Smooth muscle cell (in vitro differentiated cells): ENCODE measurements around the gene XKR8. TPM values are rescaled to one million over a fixed set of nuclear protein-coding genes. Genes with fewer than 3 reads are reported as not detected.
A peak's percentile ranks its signal among the peaks of the same experiment; 100 is the strongest.

Experiments
- DNase-seq: peaks from one replicate; lab custom pipeline; 2025; ENCODE audit not compliant: unreplicated experiment; lab: John Stamatoyannopoulos, UW
- H2AFZ ChIP-seq: fragments of 200-600 bp; sonication (generic); 2 replicates; pipeline ENCODE4 v1.6.0; 2016; ENCODE audit warnings: antibody characterized with exemption, low read depth, mild to moderate bottlenecking
- H3F3A ChIP-seq: fragments of 200-600 bp; sonication (generic); 2 replicates; pipeline ENCODE4 v1.6.0; 2017; ENCODE audit warnings: antibody characterized with exemption, low read depth
- H3K27ac ChIP-seq: fragments of 200-600 bp; sonication (generic); 2 replicates; pipeline ENCODE4 v1.5.1; 2016; ENCODE audit warnings: low read depth, mild to moderate bottlenecking
- H3K27me3 ChIP-seq: fragments of 200-600 bp; sonication (generic); 2 replicates; pipeline ENCODE4 v1.6.1; 2016; ENCODE audit warnings: low read depth, mild to moderate bottlenecking
- H3K36me3 ChIP-seq: fragments of 200-600 bp; sonication (generic); 2 replicates; pipeline ENCODE4 v1.5.1; 2016; ENCODE audit warnings: low read depth
- H3K4me1 ChIP-seq: fragments of 200-600 bp; sonication (generic); 2 replicates; pipeline ENCODE4 v1.5.1; 2016; ENCODE audit warnings: low read depth
- H3K4me2 ChIP-seq: fragments of 200-600 bp; sonication (generic); 2 replicates; pipeline ENCODE4 v1.6.0; 2016; ENCODE audit warnings: mild to moderate bottlenecking
- H3K4me3 ChIP-seq: fragments of 200-600 bp; sonication (generic); 2 replicates; pipeline ENCODE4 v1.5.1; 2016; ENCODE audit warnings: mild to moderate bottlenecking
- H3K79me2 ChIP-seq: fragments of 200-600 bp; sonication (generic); 2 replicates; pipeline ENCODE4 v1.6.0; 2016; ENCODE audit warnings: low read depth, mild to moderate bottlenecking
- H3K9ac ChIP-seq: fragments of 200-600 bp; sonication (generic); 2 replicates; pipeline ENCODE4 v1.6.0; 2016; ENCODE audit warnings: low read depth
- H3K9me3 ChIP-seq: fragments of 200-600 bp; sonication (generic); replicated peaks from 2 replicates; pipeline ENCODE4 v1.5.1; 2016; ENCODE audit warnings: low read depth
- H4K20me1 ChIP-seq: fragments of 200-600 bp; sonication (generic); 2 replicates; pipeline ENCODE4 v1.6.0; 2016; ENCODE audit warnings: low read depth
- WGBS: methylation state at CpG from one replicate; pipeline ENCODE4 v1.1.7; 2016; ENCODE audit warnings: low lambda C conversion rate; 5-methylcytosine and 5-hydroxymethylcytosine counted together
- polyA plus RNA-seq: library from polyadenylated mRNA; unstranded; fragments of >200 nt; fragmentation: Nextera tagmentation; extraction: Ambion mirVana; gene quantifications from 2 replicates; pipeline ENCODE4 v1.2.1, GENCODE V29; 2016
- total RNA-seq: library from RNA; depleted of rRNA; stranded (reverse); fragments of >200 nt; gene quantifications from 2 replicates; pipeline ENCODE4 v1.2.3, GENCODE V29; 2014
- TF ChIP-seq, protein P1 (sequence below): fragments of 200-600 bp; sonication (generic); IDR thresholded peaks from 2 replicates; pipeline ENCODE4 v1.5.1; 2017; ENCODE audit warnings: borderline replicate concordance, mild to moderate bottlenecking, antibody characterized with exemption; ENCODE audit not compliant: insufficient read depth, poor library complexity, severe bottlenecking

The XKR8 gene
- total and polyA plus RNA-seq, 2 experiments from 2014 or later, result 10.7 to 19.4 TPM

DNA sequence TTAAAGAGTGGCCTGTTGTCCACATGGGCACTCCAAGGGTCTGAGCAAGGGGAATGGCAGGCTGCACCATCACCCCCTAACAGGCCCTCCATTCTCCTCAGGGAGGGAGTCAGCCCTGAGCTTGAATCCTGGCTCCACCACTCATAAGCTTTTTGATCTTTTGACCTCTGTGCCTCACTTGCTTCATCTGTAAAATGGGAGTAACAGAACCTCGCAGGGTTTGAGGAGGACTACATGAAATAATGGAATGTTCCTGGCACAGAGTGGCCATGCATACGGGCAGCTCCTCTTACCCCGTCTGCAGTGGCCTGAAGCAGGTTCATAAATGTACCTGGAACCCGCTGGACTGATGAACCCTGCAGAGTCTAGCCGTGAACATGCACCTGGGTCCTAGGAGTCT lies 2.1 kb upstream of the XKR8 start:
- no peak overlapping the region for H3K27ac ChIP-seq
- TF ChIP-seq, protein P1, sequence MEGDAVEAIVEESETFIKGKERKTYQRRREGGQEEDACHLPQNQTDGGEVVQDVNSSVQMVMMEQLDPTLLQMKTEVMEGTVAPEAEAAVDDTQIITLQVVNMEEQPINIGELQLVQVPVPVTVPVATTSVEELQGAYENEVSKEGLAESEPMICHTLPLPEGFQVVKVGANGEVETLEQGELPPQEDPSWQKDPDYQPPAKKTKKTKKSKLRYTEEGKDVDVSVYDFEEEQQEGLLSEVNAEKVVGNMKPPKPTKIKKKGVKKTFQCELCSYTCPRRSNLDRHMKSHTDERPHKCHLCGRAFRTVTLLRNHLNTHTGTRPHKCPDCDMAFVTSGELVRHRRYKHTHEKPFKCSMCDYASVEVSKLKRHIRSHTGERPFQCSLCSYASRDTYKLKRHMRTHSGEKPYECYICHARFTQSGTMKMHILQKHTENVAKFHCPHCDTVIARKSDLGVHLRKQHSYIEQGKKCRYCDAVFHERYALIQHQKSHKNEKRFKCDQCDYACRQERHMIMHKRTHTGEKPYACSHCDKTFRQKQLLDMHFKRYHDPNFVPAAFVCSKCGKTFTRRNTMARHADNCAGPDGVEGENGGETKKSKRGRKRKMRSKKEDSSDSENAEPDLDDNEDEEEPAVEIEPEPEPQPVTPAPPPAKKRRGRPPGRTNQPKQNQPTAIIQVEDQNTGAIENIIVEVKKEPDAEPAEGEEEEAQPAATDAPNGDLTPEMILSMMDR, result no peak
- no peaks in the 10 kb centered on the region for H3K79me2 ChIP-seq
- H3K4me2 ChIP-seq, result no peak overlapping the region
- no peaks in the 10 kb centered on the region for H3K27me3 ChIP-seq
- H2AFZ ChIP-seq, result no peak overlapping the region
- no peak overlapping the region for H3K9ac ChIP-seq
- H3K4me3 ChIP-seq, result no peak overlapping the region
- peaks cover 6% of the 10 kb centered on the region for H3F3A ChIP-seq
- WGBS, result 91% methylated on average over 5 of the region's 5 CpGs
- no peaks in the 10 kb centered on the region for H3K9me3 ChIP-seq
- no peak for DNase-seq
- H3K36me3 ChIP-seq, result no peaks in the 10 kb centered on the region
- peaks cover 3% of the 10 kb centered on the region for H3K4me1 ChIP-seq
- no peaks in the 10 kb centered on the region for H4K20me1 ChIP-seq

DNA sequence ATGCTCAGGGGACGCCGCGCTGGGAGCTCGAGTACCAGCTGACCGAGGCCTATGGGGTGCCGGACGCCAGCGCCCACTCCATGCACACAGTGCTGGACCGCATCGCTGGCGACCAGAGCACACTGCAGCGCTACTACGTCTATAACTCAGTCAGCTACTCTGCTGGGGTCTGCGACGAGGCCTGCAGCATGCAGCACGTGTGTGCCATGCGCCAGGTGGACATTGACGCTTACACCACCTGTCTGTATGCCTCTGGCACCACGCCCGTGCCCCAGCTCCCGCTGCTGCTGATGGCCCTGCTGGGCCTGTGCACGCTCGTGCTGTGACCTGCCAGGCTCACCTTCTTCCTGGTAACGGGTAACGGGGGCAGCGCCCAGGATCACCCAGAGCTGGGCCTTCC lies 1.3 kb upstream of the XKR8 start:
- Histone ChIP-seq H3K9me3 (no peaks in the 10 kb centered on the region), H3K4me2 (no peak overlapping the region), H3K9ac (no peak overlapping the region), H3F3A (peaks cover 6% of the 10 kb centered on the region), H4K20me1 (no peaks in the 10 kb centered on the region), H3K36me3 (no peaks in the 10 kb centered on the region), H2AFZ (no peak overlapping the region), H3K27ac (no peak overlapping the region), H3K4me1 (peaks cover 3% of the 10 kb centered on the region), H3K4me3 (no peak overlapping the region), H3K27me3 (no peaks in the 10 kb centered on the region), H3K79me2 (no peaks in the 10 kb centered on the region)
- TF ChIP-seq, protein P1, result no peak
- 98% methylated on average over 26 of the region's 26 CpGs for WGBS
- no peak for DNase-seq

DNA sequence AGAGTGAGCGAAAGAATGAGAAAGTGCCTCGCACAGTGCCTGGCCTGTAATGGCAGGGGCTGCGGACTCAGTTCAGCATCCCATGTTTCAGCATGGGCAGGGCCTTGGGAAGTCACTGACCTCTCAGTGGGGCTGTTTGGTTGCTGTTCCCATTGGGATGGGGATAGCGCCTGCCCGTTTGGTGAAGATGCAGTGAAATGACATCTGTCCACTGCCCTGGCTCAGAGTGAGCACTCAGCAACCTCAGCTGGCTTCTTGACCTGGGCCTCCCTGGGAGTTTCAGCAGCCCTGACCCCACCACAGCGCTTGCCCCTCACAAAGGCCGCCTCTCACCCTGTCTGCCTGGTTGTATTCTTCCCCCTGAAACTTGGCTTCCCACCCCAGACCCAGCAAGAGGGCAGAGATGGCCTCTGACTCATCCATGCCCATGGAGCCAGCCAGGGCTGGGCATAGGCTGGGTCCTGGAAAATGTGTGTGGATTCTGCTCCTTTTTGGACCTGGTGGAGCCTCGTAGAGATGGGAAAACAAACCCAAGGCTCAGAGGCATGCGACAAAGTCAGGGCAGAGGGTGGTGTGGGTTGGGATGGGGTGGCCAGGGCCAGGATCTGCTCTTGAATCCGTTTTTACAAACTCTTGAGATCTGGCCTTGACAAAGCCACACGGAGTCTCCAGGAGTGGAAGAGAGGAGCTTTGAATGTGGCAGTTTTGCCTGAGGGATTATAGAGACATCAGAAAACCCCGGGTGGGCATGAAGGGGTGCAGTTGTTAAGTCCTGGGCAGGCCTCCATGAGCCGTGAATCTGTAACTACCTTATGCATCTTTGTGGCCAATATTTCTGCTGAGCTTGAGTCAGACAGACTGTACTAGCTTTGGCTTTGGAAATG lies 1.2 kb downstream of the XKR8 start:
- Histone ChIP-seq H3K4me1 (peaks cover 3% of the 10 kb centered on the region), H3F3A (peaks cover 6% of the 10 kb centered on the region), H3K9me3 (no peaks in the 10 kb centered on the region), H3K9ac (no peak overlapping the region), H3K79me2 (no peaks in the 10 kb centered on the region), H3K4me3 (peak overlapping the region; percentile 68), H3K27ac (peak overlapping the region; percentile 13), H2AFZ (no peak overlapping the region), H3K27me3 (no peaks in the 10 kb centered on the region), H3K36me3 (no peaks in the 10 kb centered on the region), H4K20me1 (no peaks in the 10 kb centered on the region), H3K4me2 (peak overlapping the region; percentile 95)
- 80% methylated on average over 13 of the region's 13 CpGs for WGBS
- DNase-seq, result no peak
- TF ChIP-seq, protein P1, result no peak
